HEK293 (cell line): Measurements from ENCODE around the gene GSK3B.

Source experiments
- CTCF ChIA-PET: fragments of 350-600 bp; formaldehyde crosslinking; extraction: SDS; loops from one replicate; lab custom pipeline; 2021; ENCODE audit warnings: antibody characterized with exemption; lab: Yijun Ruan, JAX
- POLR2A ChIA-PET: fragments of 300-600 bp; formaldehyde crosslinking; extraction: SDS; loops from one replicate; lab custom pipeline; 2020; ENCODE audit warnings: antibody characterized with exemption, inconsistent platforms; lab: Yijun Ruan, JAX
- H3K27ac ChIP-seq: fragments of 200-500 bp; sonication (Bioruptor generic); 2 replicates; pipeline ENCODE4 v1.5.1; 2014; ENCODE audit warnings: low read depth, low read length, control low read depth, inconsistent platforms; ENCODE audit errors: extremely low read depth
- H3K36me3 ChIP-seq, 2 experiments: fragments of 200-500 bp in 1 of 2; sonication (Bioruptor generic) in 1 of 2; 1 replicate in 1 of 2; 2 replicates in 1 of 2; pipeline ENCODE4 v1.5.1; 2014 to 2017; ENCODE audit warnings: inconsistent platforms in 2 of 2, low read length in 2 of 2; ENCODE audit not compliant: control insufficient read depth in 2 of 2, insufficient read depth in 1 of 2
- H3K4me1 ChIP-seq: fragments of 200-500 bp; sonication (Bioruptor generic); 2 replicates; pipeline ENCODE4 v1.5.1; 2014; ENCODE audit warnings: mild to moderate bottlenecking, low read length, inconsistent platforms; ENCODE audit not compliant: control insufficient read depth, insufficient read depth
- H3K4me3 ChIP-seq: 2 replicates; pipeline ENCODE4 v1.5.1; 2011; ENCODE audit warnings: low read depth, mild to moderate bottlenecking, control low read depth, low read length, moderate library complexity
- H3K9me3 ChIP-seq: fragments of 200-500 bp; sonication (Bioruptor generic); 2 replicates; pipeline ENCODE4 v1.5.1; 2014; ENCODE audit warnings: low read depth, low read length, inconsistent platforms; ENCODE audit not compliant: control insufficient read depth, insufficient read depth
- ATF2 ChIP-seq: fragments of 450-650 bp; formaldehyde crosslinking; IDR thresholded peaks from 2 replicates; pipeline ENCODE4 v1.5.1; 2016; ENCODE audit warnings: missing biosample characterization, missing genetic modification characterization, low read depth
- GFI1B ChIP-seq: fragments of 450-650 bp; formaldehyde crosslinking; IDR thresholded peaks from 2 replicates; pipeline ENCODE4 v1.5.1; 2016; ENCODE audit warnings: missing biosample characterization, missing genetic modification characterization
- OSR2 ChIP-seq: fragments of 450-650 bp; formaldehyde crosslinking; IDR thresholded peaks from 2 replicates; pipeline ENCODE4 v1.5.1; 2016; ENCODE audit warnings: missing biosample characterization, missing genetic modification characterization
- REPIN1 ChIP-seq: fragments of 450-650 bp; formaldehyde crosslinking; IDR thresholded peaks from 2 replicates; pipeline ENCODE4 v1.5.1; 2017; ENCODE audit warnings: missing biosample characterization, missing genetic modification characterization, low read depth
- SCRT2 ChIP-seq: fragments of 450-650 bp; formaldehyde crosslinking; IDR thresholded peaks from 2 replicates; pipeline ENCODE4 v1.5.1; 2016; ENCODE audit warnings: missing biosample characterization, missing genetic modification characterization
- SP3 ChIP-seq: fragments of 450-650 bp; formaldehyde crosslinking; IDR thresholded peaks from 2 replicates; pipeline ENCODE4 v1.5.1; 2016; ENCODE audit warnings: missing biosample characterization, missing genetic modification characterization
- TCF7L2 ChIP-seq: IDR thresholded peaks from 2 replicates; pipeline ENCODE4 v1.6.1; 2011; ENCODE audit warnings: low read depth, mild to moderate bottlenecking, inconsistent platforms, low read length, moderate library complexity, borderline replicate concordance
- ZBTB6 ChIP-seq: fragments of 450-650 bp; formaldehyde crosslinking; IDR thresholded peaks from 2 replicates; pipeline ENCODE4 v1.5.1; 2017; ENCODE audit warnings: missing biosample characterization, missing genetic modification characterization
- ZBTB8A ChIP-seq: fragments of 450-650 bp; formaldehyde crosslinking; IDR thresholded peaks from 2 replicates; pipeline ENCODE4 v1.5.1; 2016; ENCODE audit warnings: missing biosample characterization, missing genetic modification characterization
- ZNF112 ChIP-seq: fragments of 450-650 bp; formaldehyde crosslinking; IDR thresholded peaks from 2 replicates; pipeline ENCODE4 v1.5.0; 2017; ENCODE audit warnings: missing biosample characterization, missing genetic modification characterization
- ZNF19 ChIP-seq: fragments of 450-650 bp; formaldehyde crosslinking; IDR thresholded peaks from 2 replicates; pipeline ENCODE4; 2016; ENCODE audit warnings: missing biosample characterization, missing genetic modification characterization, low read depth
- ZNF211 ChIP-seq: fragments of 450-650 bp; formaldehyde crosslinking; IDR thresholded peaks from 2 replicates; pipeline ENCODE4 v1.5.1; 2016; ENCODE audit warnings: low read depth, missing biosample characterization, missing genetic modification characterization
- ZNF221 ChIP-seq: fragments of 450-650 bp; formaldehyde crosslinking; IDR thresholded peaks from 2 replicates; pipeline ENCODE4 v1.5.1; 2017; ENCODE audit warnings: missing biosample characterization, missing genetic modification characterization, borderline replicate concordance
- ZNF292 ChIP-seq: fragments of 450-650 bp; formaldehyde crosslinking; IDR thresholded peaks from 2 replicates; pipeline ENCODE4 v1.5.1; 2016; ENCODE audit warnings: low read depth, missing biosample characterization, missing genetic modification characterization, borderline replicate concordance
- ZNF37A ChIP-seq: fragments of 450-650 bp; IDR thresholded peaks from 2 replicates; pipeline ENCODE4 v1.5.1; 2018; ENCODE audit warnings: missing biosample characterization, missing genetic modification characterization
- ZNF426 ChIP-seq: fragments of 450-650 bp; formaldehyde crosslinking; IDR thresholded peaks from 2 replicates; pipeline ENCODE4 v1.5.1; 2017; ENCODE audit warnings: missing biosample characterization, missing genetic modification characterization, mild to moderate bottlenecking, inconsistent platforms, moderate library complexity
- ZNF449 ChIP-seq: fragments of 450-650 bp; formaldehyde crosslinking; IDR thresholded peaks from 2 replicates; pipeline ENCODE4 v1.5.1; 2017; ENCODE audit warnings: missing biosample characterization, mild to moderate bottlenecking, missing genetic modification characterization, moderate library complexity
- ZNF629 ChIP-seq: fragments of 450-650 bp; formaldehyde crosslinking; IDR thresholded peaks from 2 replicates; pipeline ENCODE4 v1.5.1; 2017; ENCODE audit warnings: missing biosample characterization, missing genetic modification characterization
- ZNF768 ChIP-seq: fragments of 450-650 bp; formaldehyde crosslinking; IDR thresholded peaks from 2 replicates; pipeline ENCODE4 v1.5.1; 2018; ENCODE audit warnings: missing biosample characterization, mild to moderate bottlenecking, missing genetic modification characterization
- ZNF791 ChIP-seq: fragments of 450-650 bp; formaldehyde crosslinking; IDR thresholded peaks from 2 replicates; pipeline ENCODE4 v1.5.1; 2016; ENCODE audit warnings: missing biosample characterization, missing genetic modification characterization

Gene GSK3B

GRCh38 chr3:119870512-119870911 lies 223.7 kb downstream of the GSK3B start:
- no peak for TF ChIP-seq TCF7L2
- no peak for TF ChIP-seq ZNF37A (tag by site-specific recombination)
- no peak for TF ChIP-seq ZNF19
- no peak for TF ChIP-seq SCRT2
- TF ChIP-seq ZNF629 = no peak
- TF ChIP-seq ZBTB8A = no peak
- TF ChIP-seq ZNF768 (tag by site-specific recombination) = no peak
- TF ChIP-seq ZNF112 (tag by site-specific recombination) = no peak
- TF ChIP-seq REPIN1 (tag by site-specific recombination) = no peak
- Histone ChIP-seq H3K27ac (no peak overlapping the region), H3K4me1 (no peaks in the 10 kb centered on the region), H3K9me3 (no peaks in the 10 kb centered on the region), H3K4me3 (no peak overlapping the region), H3K36me3 (no peaks in the 10 kb centered on the region)
- ChIA-PET POLR2A (no interaction called here), CTCF (interaction anchor here (0.9 kb wide), 1 partner anchor 21 kb away, joined by 3 read pairs; no protein-coding TSS in a partner anchor)

- Histone ChIP-seq H3K4me3 (no peak overlapping the region), H3K4me1 (no peaks in the 10 kb centered on the region), H3K27ac (no peak overlapping the region), H3K9me3 (no peaks in the 10 kb centered on the region), H3K36me3 (peaks cover 10 to 16% of the 10 kb centered on the region in 2 experiments)
- CTCF ChIA-PET = no interaction called here
- POLR2A ChIA-PET = no interaction called here
- TF ChIP-seq ZNF221 = no peak
- TF ChIP-seq ZNF211 (tag by site-specific recombination) = no peak
- TF ChIP-seq ZNF791 = no peak
- no peak for TF ChIP-seq ZNF292
- no peak for TF ChIP-seq ZNF449 (tag by site-specific recombination)
- no peak for TF ChIP-seq ZNF426 (tag by site-specific recombination)
- no peak for TF ChIP-seq OSR2 (tag by site-specific recombination)
- TF ChIP-seq ZBTB6 (tag by site-specific recombination) = no peak
- TF ChIP-seq SP3 (tag by site-specific recombination) = no peak
These were observed 229.8 kb downstream of the GSK3B start for GRCh38 chr3:119864476-119864875.

- TF ChIP-seq GFI1B (tag by site-specific recombination) = no peak
- no peak for TF ChIP-seq ATF2 (tag by site-specific recombination)
- H3K27ac ChIP-seq = no peak overlapping the region
- H3K4me3 ChIP-seq = no peak overlapping the region
- H3K4me1 ChIP-seq = no peaks in the 10 kb centered on the region
- ChIA-PET POLR2A (no interaction called here), CTCF (no interaction called here)
- H3K36me3 ChIP-seq = peaks cover 10 to 27% of the 10 kb centered on the region in 2 experiments
- no peaks in the 10 kb centered on the region for H3K9me3 ChIP-seq
These were observed 231.6 kb downstream of the GSK3B start for GRCh38 chr3:119862616-119863015.
